Measurements from ENCODE around the gene WWOX.

WWOX gene

GRCh38 chr16:79013930-79014660 is 914.6 kb downstream of the WWOX start:
- TF ChIP-seq CTCF (IDR thresholded peaks at IDR 0.05; ENCODE audit: insufficient read depth, low read depth, low read length, missing control alignments): no peak
- no peak for DNase-seq (ENCODE audit: low read depth)
- H3K4me3 ChIP-seq (ENCODE audit: low read depth, low read length): no peak overlapping the region

DNA sequence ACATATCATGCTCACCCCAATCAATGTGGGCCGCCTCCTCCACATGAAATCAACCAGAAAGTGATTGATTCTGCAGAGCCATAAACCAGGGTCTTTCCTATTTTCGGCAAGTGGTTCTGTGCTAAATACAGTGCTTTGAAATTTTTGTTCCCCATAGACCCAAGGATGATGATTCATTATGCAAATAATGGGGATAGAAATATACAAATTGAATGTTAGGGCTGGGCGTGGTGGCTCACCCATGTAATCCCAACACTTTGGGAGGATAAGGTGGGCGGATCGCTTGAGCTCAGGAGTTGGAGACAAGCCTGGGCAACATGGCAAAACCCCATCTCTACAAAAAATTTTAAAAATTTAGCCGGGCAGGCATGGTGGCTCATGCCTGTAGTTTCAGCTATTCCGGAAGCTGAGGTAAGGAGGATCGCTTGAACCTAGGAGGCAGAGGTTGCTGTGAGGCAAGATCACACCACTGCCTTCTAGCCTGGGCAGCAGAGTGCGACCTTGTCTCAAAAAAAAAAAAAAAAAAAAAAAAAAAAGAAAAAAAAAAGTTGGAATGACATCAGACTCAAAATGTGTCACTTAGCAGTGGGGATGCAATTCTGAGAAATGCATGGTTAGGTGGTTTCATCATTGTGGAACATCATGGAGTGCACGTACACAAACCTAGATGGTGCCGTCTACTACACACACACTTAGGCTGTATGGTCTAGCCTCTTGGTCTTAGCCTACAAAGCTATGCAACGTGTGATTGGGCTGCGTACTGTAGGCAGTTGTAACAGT is 919.4 kb downstream of the WWOX start:
- no peak overlapping the region for H3K4me3 ChIP-seq (ENCODE audit: low read depth, low read length)
- no peak for DNase-seq (ENCODE audit: low read depth)
- TF ChIP-seq CTCF (IDR thresholded peaks at IDR 0.05; ENCODE audit: insufficient read depth, low read depth, low read length, missing control alignments): no peak

DNA sequence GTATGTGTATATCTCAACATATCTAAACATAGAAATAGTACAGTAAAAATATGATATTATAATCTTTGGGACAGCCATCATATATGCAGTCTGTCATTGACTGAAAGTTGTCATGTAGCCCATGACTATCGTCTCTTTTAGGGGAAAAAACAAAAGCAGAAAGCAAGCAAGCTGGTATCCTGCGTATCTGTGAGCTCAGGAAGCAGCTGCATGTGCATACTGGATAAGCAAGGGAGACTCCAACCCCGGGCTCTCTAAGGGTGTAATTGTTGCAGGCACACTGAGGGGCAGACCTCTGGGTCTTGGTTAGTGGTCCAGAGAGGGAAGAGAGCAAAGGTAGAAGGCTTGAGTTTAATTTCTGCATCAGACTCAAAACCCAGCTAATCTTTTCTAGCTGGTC is 920.0 kb downstream of the WWOX start:
- no peak for TF ChIP-seq CTCF (IDR thresholded peaks at IDR 0.05; ENCODE audit: insufficient read depth, low read depth, low read length, missing control alignments)
- no peak for DNase-seq (ENCODE audit: low read depth)
- H3K4me3 ChIP-seq (ENCODE audit: low read depth, low read length): no peak overlapping the region

GRCh38 chr16:79021991-79022630 is 922.7 kb downstream of the WWOX start:
- DNase-seq (ENCODE audit: low read depth): no peak
- no peak overlapping the region for H3K4me3 ChIP-seq (ENCODE audit: low read depth, low read length)
- no peak for TF ChIP-seq CTCF (IDR thresholded peaks at IDR 0.05; ENCODE audit: insufficient read depth, low read depth, low read length, missing control alignments)

GRCh38 chr16:79026117-79026516 is 926.7 kb downstream of the WWOX start:
- TF ChIP-seq CTCF (IDR thresholded peaks at IDR 0.05; ENCODE audit: insufficient read depth, low read depth, low read length, missing control alignments): no peak
- DNase-seq (ENCODE audit: low read depth): no peak
- H3K4me3 ChIP-seq (ENCODE audit: low read depth, low read length): no peak overlapping the region

DNA sequence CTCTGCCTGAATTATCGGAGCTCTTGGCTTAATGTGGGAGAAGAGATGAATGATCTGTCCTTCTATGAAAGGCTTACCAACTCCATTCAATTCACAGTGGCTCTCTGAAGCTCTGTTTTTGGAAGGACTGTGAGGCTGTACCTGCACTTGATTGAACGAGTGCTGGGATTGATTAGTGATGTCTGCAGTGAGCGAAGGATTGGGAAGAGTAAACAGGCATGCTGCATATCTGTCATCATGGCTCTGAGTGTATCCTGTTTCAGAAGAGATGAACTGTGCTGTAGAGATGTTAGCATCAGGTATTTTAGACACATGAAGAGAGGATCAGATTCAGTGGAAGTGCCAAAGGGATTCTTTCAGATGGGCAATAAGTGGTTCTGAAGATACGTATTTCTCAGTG is 937.1 kb downstream of the WWOX start:
- no peak for DNase-seq (ENCODE audit: low read depth)
- no peak for TF ChIP-seq CTCF (IDR thresholded peaks at IDR 0.05; ENCODE audit: insufficient read depth, low read depth, low read length, missing control alignments)

More for the DNA sequence above, 937.1 kb downstream of the WWOX start:
- H3K4me3 ChIP-seq (ENCODE audit: low read depth, low read length): no peak overlapping the region
